ENCODE measurements around the gene TNFRSF4. TPM values are rescaled to one million over a fixed set of nuclear protein-coding genes. Genes with fewer than 3 reads are reported as not detected.

Gene TNFRSF4
- total RNA-seq, 3 donors from 2014 or later = 0.64 to 2.3 (median 1.6) TPM

GRCh38 chr1:1238702-1239178, 24.8 kb upstream of the TNFRSF4 start:
- Histone ChIP-seq H3K4me3 (peak overlapping the region in 1 of 3 donors; percentile 51), H3K27ac (peak overlapping the region in 1 of 2 donors; percentile 66), H3K36me3 (no peaks in the 10 kb centered on the region), H3K27me3 (peaks cover 7 to 17% of the 10 kb centered on the region in 2 donors), H3K4me1 (peaks cover 0 to 14% of the 10 kb centered on the region in 2 donors), H3K9me3 (no peaks in the 10 kb centered on the region)
- no peak for TF ChIP-seq POLR2AphosphoS5 (IDR thresholded peaks at IDR 0.05)
- intact Hi-C loops (cut with DNase I; ENCODE audit: low total_unique reads) = loop anchor here (10.0 kb wide), 1 partner anchor 114 kb away; no protein-coding TSS in a partner anchor
- no peak for DNase-seq (ENCODE audit: low spot score in 2 of 2)

GRCh38 chr1:1237874-1238701, 24.1 kb upstream of the TNFRSF4 start:
- DNase-seq (ENCODE audit: low spot score in 2 of 2) = peak; percentile 61 to 68
- H3K9me3 ChIP-seq = no peaks in the 10 kb centered on the region
- peak overlapping the region; percentile 48 to 66 for H3K27ac ChIP-seq
- peak overlapping the region in 2 of 3 donors; percentile 2 to 51 for H3K4me3 ChIP-seq
- peaks cover 7 to 17% of the 10 kb centered on the region in 2 donors for H3K27me3 ChIP-seq
- H3K36me3 ChIP-seq = no peaks in the 10 kb centered on the region
- intact Hi-C loops (cut with DNase I; ENCODE audit: low total_unique reads) = loop anchor here (10.0 kb wide), 1 partner anchor 113 kb away; no protein-coding TSS in a partner anchor
- H3K4me1 ChIP-seq = peaks cover 0 to 14% of the 10 kb centered on the region in 2 donors
- TF ChIP-seq CTCF (IDR thresholded peaks at IDR 0.05) (no peak), POLR2AphosphoS5 (IDR thresholded peaks at IDR 0.05) (no peak), POLR2A (IDR thresholded peaks at IDR 0.05) (no peak)

- intact Hi-C loops (cut with DNase I; ENCODE audit: low total_unique reads) = loop anchor here (10.0 kb wide), 1 partner anchor 112 kb away; no protein-coding TSS in a partner anchor
- no peaks in the 10 kb centered on the region for H3K36me3 ChIP-seq
- DNase-seq (ENCODE audit: low spot score in 2 of 2) = no peak
- TF ChIP-seq POLR2AphosphoS5 (IDR thresholded peaks at IDR 0.05) = no peak
- no peak for TF ChIP-seq POLR2A (IDR thresholded peaks at IDR 0.05)
- no peak for TF ChIP-seq CTCF (IDR thresholded peaks at IDR 0.05)
- H3K4me1 ChIP-seq = peaks cover 4 to 14% of the 10 kb centered on the region in 2 donors
- peak overlapping the region in 2 of 3 donors; percentile 2 to 51 for H3K4me3 ChIP-seq
- no peaks in the 10 kb centered on the region for H3K9me3 ChIP-seq
- peaks cover 7 to 17% of the 10 kb centered on the region in 2 donors for H3K27me3 ChIP-seq
- peak overlapping the region; percentile 48 to 66 for H3K27ac ChIP-seq
Measured at GRCh38 chr1:1236945-1237873, 23.3 kb upstream of the TNFRSF4 start.

GRCh38 chr1:1236176-1236763, 22.3 kb upstream of the TNFRSF4 start:
- no peak for TF ChIP-seq POLR2A (IDR thresholded peaks at IDR 0.05)
- no peak for TF ChIP-seq CTCF (IDR thresholded peaks at IDR 0.05)
- no peak for TF ChIP-seq POLR2AphosphoS5 (IDR thresholded peaks at IDR 0.05)
- intact Hi-C loops (cut with DNase I; ENCODE audit: low total_unique reads) = loop anchor here (10.0 kb wide), 1 partner anchor 111 kb away; no protein-coding TSS in a partner anchor
- no peak overlapping the region for H3K4me3 ChIP-seq
- DNase-seq (ENCODE audit: low spot score in 2 of 2) = no peak
- no peaks in the 10 kb centered on the region for H3K9me3 ChIP-seq
- peaks cover 4 to 14% of the 10 kb centered on the region in 2 donors for H3K4me1 ChIP-seq
- peaks cover 7 to 17% of the 10 kb centered on the region in 2 donors for H3K27me3 ChIP-seq
- no peaks in the 10 kb centered on the region for H3K36me3 ChIP-seq
- H3K27ac ChIP-seq = no peak overlapping the region
